Choroid plexus epithelial cell (primary cell): Measurements from ENCODE around the gene SLC12A5.

Experiments used
- DNase-seq: peaks from one replicate; pipeline ENCODE4 v3.0.0-alpha.2; 2010; ENCODE audit warnings: low read depth
- H3K4me3 ChIP-seq: 2 replicates; pipeline ENCODE4 v1.5.1; 2011; ENCODE audit warnings: low read depth, mild to moderate bottlenecking, control low read depth, low read length, moderate library complexity
- CTCF ChIP-seq: conservative IDR thresholded peaks from 2 replicates; pipeline ENCODE4 v1.5.1; 2011; ENCODE audit warnings: low read depth, mild to moderate bottlenecking, control low read depth, inconsistent platforms, low read length, moderate library complexity

SLC12A5 gene

GRCh38 chr20:46051556-46052308, 22.7 kb downstream of the SLC12A5 start:
- H3K4me3 ChIP-seq: no peak overlapping the region
- no peak for DNase-seq
- TF ChIP-seq CTCF: no peak

DNA sequence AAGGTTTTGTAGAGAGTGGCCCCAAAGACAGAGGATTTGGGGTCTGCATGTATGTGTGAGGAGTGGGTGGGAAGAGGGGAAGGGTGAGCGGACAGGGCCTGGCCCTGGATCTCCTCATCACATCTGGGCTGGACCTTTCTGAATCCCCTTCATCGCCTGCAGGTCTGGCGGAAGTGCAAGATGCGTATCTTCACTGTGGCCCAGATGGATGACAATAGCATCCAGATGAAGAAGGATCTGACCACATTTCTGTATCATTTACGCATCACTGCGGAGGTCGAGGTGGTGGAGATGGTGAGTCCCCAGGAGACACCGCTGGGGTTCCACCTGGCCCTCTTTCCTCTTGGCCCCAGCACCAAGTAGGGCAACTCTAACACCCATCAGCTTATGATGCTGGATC, 24.4 kb downstream of the SLC12A5 start:
- no peak overlapping the region for H3K4me3 ChIP-seq
- TF ChIP-seq CTCF: no peak
- no peak for DNase-seq

- no peak for DNase-seq
- TF ChIP-seq CTCF: no peak
Measured at GRCh38 chr20:46054606-46055005, 25.6 kb downstream of the SLC12A5 start.

GRCh38 chr20:46055269-46055668, 26.3 kb downstream of the SLC12A5 start:
- TF ChIP-seq CTCF: no peak
- DNase-seq: no peak
- no peak overlapping the region for H3K4me3 ChIP-seq

More at GRCh38 chr20:46054606-46055005, 25.6 kb downstream of the SLC12A5 start:
- no peak overlapping the region for H3K4me3 ChIP-seq

DNA sequence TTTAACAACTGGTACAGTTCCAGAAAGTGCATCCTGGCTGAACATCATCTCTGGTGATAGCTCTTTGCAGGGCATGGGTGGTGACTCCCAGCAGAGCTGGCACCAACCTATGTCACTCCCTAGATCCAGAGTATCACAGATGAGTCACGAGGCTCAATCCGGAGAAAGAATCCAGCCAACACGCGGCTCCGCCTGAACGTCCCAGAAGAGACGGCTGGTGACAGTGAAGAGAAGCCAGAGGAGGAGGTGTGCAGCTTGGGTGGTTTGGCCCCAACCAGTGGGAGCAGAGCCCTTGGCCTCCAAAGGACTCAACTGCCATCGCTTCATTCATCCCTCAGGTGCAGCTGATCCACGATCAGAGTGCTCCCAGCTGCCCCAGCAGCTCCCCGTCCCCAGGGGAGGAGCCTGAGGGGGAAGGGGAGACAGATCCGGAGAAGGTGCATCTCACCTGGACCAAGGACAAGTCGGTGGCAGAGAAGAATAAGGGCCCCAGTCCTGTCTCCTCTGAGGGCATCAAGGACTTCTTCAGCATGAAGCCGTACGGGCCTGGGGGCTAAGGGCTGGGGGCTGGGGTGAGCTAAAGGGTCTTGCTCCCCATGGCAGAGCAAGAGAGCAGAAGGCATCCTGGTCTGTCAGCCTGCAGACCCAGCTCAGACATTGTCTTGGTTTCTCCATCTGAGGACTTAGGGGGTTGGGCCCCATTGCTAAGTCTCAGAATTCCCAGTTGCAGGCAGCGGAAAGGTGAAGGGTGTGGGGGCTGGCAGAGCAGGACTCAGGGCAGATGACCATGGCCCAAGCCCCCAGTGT, 27.2 kb downstream of the SLC12A5 start:
- no peak overlapping the region for H3K4me3 ChIP-seq
- DNase-seq: no peak
- no peak for TF ChIP-seq CTCF

DNA sequence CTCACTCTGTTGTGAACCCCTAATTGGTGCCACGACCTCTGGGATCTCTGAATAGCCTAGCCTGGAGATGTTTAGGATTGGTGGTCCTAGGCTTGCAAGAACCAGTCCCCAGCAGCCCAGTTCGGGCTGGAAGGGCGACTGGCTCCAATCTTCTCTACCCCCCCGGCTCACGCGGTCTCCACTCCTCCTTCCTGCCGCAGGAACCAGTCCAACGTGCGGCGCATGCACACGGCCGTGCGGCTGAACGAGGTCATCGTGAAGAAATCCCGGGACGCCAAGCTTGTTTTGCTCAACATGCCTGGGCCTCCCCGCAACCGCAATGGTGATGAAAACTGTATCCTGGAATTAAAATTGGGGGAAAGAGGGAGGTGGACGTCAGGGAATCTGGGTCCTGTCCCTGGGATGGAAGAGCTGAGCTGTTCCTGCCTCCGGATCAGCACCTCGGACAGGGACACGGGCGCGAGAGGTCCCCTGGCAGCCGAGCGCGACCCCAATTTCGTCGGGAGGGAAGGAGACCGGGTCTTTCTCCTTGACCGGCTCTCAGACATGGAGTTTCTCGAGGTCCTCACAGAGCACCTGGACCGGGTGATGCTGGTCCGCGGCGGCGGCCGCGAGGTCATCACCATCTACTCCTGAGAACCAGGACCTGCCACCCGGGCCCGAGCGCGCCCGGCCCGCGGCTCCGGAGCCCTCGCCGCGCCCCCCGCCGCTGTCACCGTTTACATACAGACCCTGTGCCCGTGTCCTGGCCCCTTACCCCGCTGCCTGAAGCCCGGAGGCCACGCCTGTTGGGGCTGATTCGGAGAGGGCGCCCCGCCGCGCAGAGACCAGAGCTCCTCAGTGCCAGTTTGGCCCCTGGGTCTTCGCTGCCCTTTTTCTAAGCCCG, 28.2 kb downstream of the SLC12A5 start:
- DNase-seq: peak; percentile 52
- H3K4me3 ChIP-seq: no peak overlapping the region

More for the DNA sequence above, 28.2 kb downstream of the SLC12A5 start:
- no peak for TF ChIP-seq CTCF
